Fibroblast of pulmonary artery (primary cell): ENCODE results near the gene SDK2.

Experiments used
- DNase-seq: peaks from one replicate; pipeline ENCODE4 v3.0.0-alpha.2; 2010; ENCODE audit warnings: low read depth
- H3K4me3 ChIP-seq: replicated peaks from 2 replicates; pipeline ENCODE4 v1.5.1; 2011; ENCODE audit warnings: low read depth, mild to moderate bottlenecking, control low read depth, low read length, moderate library complexity
- TF ChIP-seq, protein P1 (sequence below): IDR thresholded peaks from 2 replicates; pipeline ENCODE4 v1.5.1; 2011; ENCODE audit warnings: mild to moderate bottlenecking, control low read depth, low read length, inconsistent platforms; ENCODE audit errors: missing control alignments

SDK2 gene

DNA sequence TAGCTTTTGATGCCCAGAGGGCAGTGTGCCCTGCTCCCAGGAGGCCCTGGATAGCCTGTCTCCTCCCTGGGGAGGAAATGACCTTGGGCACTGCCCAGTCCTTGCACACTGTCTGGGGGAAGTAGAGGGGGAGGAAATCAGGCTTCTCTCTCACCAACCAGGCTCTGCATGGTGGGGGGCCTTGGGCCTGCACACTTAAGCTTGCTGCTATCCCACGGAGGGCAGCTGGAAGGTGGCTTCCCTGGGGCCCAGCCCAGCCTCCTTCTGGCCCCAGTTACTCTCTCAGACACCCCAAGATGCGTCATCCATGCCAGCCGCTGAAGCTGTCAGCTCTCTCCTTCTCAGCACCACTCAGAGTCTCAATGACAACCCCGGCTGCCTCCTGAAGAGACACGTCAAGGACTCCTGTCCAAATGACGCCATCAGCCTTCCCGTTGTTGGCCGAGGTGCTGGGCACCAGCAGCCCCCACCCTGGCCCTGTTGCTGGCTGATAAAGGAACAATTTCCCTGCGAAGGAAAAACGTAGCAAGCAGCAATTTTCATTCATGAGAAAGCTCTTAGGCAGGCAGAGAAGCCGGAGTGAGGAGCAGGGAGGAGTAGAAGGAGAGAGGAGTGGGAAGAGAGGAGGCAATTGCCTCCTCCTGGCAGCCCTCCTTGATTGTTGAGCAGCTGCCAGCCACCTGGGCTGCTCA is 95.5 kb downstream of the SDK2 start:
- H3K4me3 ChIP-seq, result no peak overlapping the region
- TF ChIP-seq, protein P1, sequence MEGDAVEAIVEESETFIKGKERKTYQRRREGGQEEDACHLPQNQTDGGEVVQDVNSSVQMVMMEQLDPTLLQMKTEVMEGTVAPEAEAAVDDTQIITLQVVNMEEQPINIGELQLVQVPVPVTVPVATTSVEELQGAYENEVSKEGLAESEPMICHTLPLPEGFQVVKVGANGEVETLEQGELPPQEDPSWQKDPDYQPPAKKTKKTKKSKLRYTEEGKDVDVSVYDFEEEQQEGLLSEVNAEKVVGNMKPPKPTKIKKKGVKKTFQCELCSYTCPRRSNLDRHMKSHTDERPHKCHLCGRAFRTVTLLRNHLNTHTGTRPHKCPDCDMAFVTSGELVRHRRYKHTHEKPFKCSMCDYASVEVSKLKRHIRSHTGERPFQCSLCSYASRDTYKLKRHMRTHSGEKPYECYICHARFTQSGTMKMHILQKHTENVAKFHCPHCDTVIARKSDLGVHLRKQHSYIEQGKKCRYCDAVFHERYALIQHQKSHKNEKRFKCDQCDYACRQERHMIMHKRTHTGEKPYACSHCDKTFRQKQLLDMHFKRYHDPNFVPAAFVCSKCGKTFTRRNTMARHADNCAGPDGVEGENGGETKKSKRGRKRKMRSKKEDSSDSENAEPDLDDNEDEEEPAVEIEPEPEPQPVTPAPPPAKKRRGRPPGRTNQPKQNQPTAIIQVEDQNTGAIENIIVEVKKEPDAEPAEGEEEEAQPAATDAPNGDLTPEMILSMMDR, result no peak
- no peak for DNase-seq

DNA sequence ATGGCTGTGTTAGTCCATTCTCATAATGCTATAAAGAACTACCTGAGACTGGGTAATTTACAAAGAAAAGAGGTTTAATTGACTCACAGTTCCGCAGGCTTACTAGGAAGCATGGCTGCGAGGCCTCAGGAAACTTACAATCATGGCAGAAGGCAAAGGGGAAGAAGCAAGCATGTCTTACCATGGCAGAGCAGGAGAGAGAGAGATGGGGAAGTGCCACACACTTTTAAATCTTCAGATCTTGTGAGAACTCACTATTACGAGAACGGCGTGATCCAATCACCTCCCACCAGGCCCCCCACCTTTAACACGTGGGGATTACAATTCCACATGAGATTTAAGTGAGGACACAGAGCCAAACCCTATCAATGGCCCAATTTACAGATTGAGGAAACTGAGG is 96.5 kb downstream of the SDK2 start:
- no peak overlapping the region for H3K4me3 ChIP-seq
- TF ChIP-seq, protein P1, result no peak
- no peak for DNase-seq

DNA sequence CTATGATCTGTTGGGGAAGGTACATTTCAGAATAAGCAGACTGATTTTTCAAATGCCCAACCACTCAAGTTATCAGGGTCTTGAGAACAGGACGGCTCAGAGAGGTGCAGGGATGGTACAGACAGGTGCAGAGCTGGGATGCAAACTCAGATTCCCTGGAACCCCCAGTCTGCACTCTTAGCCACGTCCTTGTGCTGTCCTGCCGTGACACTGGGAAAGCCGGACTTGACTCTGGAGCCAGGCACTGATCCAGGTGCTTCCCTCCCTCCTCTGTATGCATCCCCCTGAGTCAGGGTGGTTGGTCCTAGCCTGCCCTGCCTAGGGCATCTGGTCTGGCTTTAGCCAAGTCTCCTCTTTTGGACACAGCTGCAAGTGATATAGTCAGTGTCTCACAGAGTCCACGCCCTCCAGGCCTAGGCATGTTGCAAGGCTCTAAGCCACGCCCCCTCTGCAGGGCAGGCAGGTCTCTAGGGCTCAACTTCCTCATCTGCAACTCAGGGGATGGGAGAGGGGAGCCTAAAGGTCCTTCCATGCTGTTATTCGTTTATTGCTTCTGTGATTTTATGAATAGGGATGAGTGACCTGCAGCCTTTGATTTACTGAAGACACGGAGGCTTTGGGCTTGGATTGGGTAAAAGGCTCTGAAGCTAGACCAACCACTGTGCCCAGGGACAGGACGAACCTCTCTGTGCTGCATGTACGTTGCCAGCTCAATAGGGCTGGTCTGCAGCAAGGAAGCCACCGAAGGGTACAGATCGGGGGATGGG is 97.3 kb downstream of the SDK2 start:
- TF ChIP-seq, protein P1, result no peak
- H3K4me3 ChIP-seq, result no peak overlapping the region
- no peak for DNase-seq

DNA sequence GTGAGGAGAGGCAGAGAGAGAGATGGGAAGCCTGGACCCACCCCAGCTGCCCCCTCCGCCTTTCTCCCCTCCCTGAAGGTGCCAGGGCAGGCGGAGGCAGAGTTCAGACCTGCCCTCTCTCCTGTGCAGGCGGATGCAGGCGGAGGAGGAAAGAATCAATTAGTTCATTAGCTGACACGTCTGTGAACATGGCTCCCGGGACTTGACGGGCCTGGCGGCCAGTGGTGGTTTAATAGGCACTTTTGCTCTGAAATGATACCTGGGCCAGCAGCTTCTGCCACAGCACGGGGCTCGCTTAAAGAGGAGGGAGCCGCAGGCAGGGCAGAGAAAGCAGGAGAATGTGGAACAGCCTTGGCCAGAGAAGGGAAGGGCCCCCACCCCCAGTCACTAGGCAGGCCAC is 98.1 kb downstream of the SDK2 start:
- TF ChIP-seq, protein P1, result no peak
- H3K4me3 ChIP-seq, result no peak overlapping the region

DNA sequence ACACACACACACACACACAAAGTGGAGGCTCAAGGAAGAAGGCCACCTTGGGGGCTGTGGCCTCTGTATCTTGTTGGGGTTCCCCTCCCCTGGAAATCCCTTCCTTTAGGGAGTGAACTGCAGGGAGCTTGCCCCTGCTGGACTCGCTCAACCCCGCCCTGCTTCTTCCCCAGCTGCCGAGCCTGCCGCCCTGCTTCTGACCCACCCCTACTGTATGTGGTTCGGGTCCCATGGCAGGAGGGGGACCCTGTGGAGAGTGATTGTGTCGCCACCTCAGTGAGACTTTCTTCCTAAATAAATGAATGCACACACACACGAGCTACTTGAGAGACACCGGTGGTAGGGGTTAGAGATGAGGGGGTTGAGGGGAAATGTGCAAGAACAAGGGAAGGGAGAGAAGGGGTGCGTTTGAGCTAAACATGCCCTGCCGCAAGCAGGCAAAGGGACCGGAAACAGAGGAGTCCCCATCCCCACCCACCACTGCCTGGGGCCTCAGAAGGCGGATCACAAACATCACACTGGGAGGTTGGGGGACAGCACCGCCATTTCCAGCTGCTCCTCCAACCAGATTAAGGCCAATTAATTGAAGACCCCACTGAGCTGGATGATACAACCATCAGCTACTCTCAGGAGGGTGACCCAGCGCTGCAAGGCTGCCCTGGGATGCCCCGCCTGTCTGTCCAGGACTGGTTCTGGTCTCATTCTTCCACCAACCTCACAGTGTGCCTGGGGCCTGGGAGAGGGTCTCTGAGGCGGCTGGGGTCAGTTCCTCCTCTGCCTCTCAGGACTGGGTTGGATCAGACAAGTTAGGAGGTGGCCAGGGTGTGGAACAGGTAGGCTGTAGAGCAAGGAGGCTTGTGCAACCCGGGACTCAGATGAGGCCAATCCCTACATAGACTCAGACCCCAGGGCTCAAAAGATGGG is 98.9 kb downstream of the SDK2 start:
- no peak overlapping the region for H3K4me3 ChIP-seq
- DNase-seq, result no peak
- TF ChIP-seq, protein P1, result no peak

More for the DNA sequence above, 98.1 kb downstream of the SDK2 start:
- DNase-seq, result no peak

DNA sequence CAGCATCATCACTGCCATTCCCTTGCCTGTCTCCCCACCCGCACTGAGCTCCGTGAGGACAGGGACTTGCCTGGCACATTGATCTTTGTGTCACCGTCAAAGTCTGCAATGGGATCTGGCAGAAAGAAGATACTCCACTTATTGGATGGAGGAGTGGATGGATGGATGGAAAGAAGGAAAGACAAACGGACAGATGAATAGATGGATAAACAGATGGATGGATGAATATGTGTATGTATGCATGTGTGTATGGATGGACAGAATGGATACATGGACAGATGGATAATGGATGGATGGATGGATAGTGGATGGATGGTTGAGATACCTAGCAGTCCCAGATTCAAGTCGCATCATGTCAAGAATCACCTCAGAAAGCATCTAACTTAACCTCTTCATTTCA is 99.9 kb downstream of the SDK2 start:
- no peak for DNase-seq
- TF ChIP-seq, protein P1, result no peak
- no peak overlapping the region for H3K4me3 ChIP-seq
